HEK293 (cell line): ENCODE results near the gene RGL2.

Experiments used
- ATF2 ChIP-seq: fragments of 450-650 bp; formaldehyde crosslinking; IDR thresholded peaks from 2 replicates; pipeline ENCODE4 v1.5.1; 2016; ENCODE audit warnings: missing biosample characterization, missing genetic modification characterization, low read depth
- BCL11B ChIP-seq: fragments of 450-650 bp; formaldehyde crosslinking; IDR thresholded peaks from 2 replicates; pipeline ENCODE4 v1.5.1; 2016; ENCODE audit warnings: low read depth, missing biosample characterization, missing genetic modification characterization
- BCL6B ChIP-seq: fragments of 450-650 bp; formaldehyde crosslinking; IDR thresholded peaks from 2 replicates; pipeline ENCODE4 v1.5.1; 2017; ENCODE audit warnings: missing biosample characterization, missing genetic modification characterization
- MEIS1 ChIP-seq: sonication (generic); formaldehyde crosslinking; IDR thresholded peaks from 2 replicates; pipeline ENCODE4 v1.8.1; 2022; ENCODE audit warnings: missing genetic modification reagents, mild to moderate bottlenecking, borderline replicate concordance
- OVOL3 ChIP-seq: fragments of 450-650 bp; formaldehyde crosslinking; IDR thresholded peaks from 2 replicates; pipeline ENCODE4 v1.5.1; 2016; ENCODE audit warnings: missing biosample characterization, missing genetic modification characterization
- SCRT1 ChIP-seq: fragments of 450-650 bp; formaldehyde crosslinking; IDR thresholded peaks from 2 replicates; pipeline ENCODE4 v1.5.1; 2016; ENCODE audit warnings: missing biosample characterization, missing genetic modification characterization, borderline replicate concordance
- SP7 ChIP-seq: fragments of 450-650 bp; formaldehyde crosslinking; IDR thresholded peaks from 2 replicates; pipeline ENCODE4 v1.5.1; 2016; ENCODE audit warnings: missing biosample characterization, missing genetic modification characterization
- ZFP3 ChIP-seq: fragments of 450-650 bp; formaldehyde crosslinking; IDR thresholded peaks from 2 replicates; pipeline ENCODE4 v1.5.1; 2016; ENCODE audit warnings: low read depth, missing biosample characterization, missing genetic modification characterization
- ZFP41 ChIP-seq: fragments of 450-650 bp; formaldehyde crosslinking; IDR thresholded peaks from 2 replicates; pipeline ENCODE4 v1.5.1; 2016; ENCODE audit warnings: missing biosample characterization, missing genetic modification characterization, borderline replicate concordance
- ZNF133 ChIP-seq: fragments of 450-650 bp; formaldehyde crosslinking; IDR thresholded peaks from 2 replicates; pipeline ENCODE4 v1.5.1; 2016; ENCODE audit warnings: missing biosample characterization, missing genetic modification characterization
- ZNF146 ChIP-seq: fragments of 450-650 bp; formaldehyde crosslinking; IDR thresholded peaks from 2 replicates; pipeline ENCODE4 v1.5.1; 2016; ENCODE audit warnings: missing biosample characterization, missing genetic modification characterization
- ZNF155 ChIP-seq: fragments of 450-650 bp; formaldehyde crosslinking; IDR thresholded peaks from 2 replicates; pipeline ENCODE4 v1.5.1; 2016; ENCODE audit warnings: missing biosample characterization, missing genetic modification characterization
- ZNF223 ChIP-seq: fragments of 450-650 bp; formaldehyde crosslinking; IDR thresholded peaks from 2 replicates; pipeline ENCODE4 v1.5.1; 2016; ENCODE audit warnings: missing biosample characterization, missing genetic modification characterization
- ZNF248 ChIP-seq: fragments of 450-650 bp; formaldehyde crosslinking; IDR thresholded peaks from 2 replicates; pipeline ENCODE4 v1.5.1; 2017; ENCODE audit warnings: missing biosample characterization, missing genetic modification characterization
- ZNF394 ChIP-seq: fragments of 450-650 bp; formaldehyde crosslinking; IDR thresholded peaks from 2 replicates; pipeline ENCODE4 v1.5.1; 2016; ENCODE audit warnings: missing biosample characterization, missing genetic modification characterization, mild to moderate bottlenecking, moderate library complexity, borderline replicate concordance
- ZNF530 ChIP-seq: fragments of 450-650 bp; formaldehyde crosslinking; IDR thresholded peaks from 2 replicates; pipeline ENCODE4 v1.5.1; 2016; ENCODE audit warnings: low read depth, missing biosample characterization, missing genetic modification characterization
- ZNF544 ChIP-seq: fragments of 450-650 bp; formaldehyde crosslinking; IDR thresholded peaks from 2 replicates; pipeline ENCODE4 v1.5.0; 2017; ENCODE audit warnings: missing biosample characterization, missing genetic modification characterization
- ZNF571 ChIP-seq: fragments of 450-650 bp; formaldehyde crosslinking; IDR thresholded peaks from 2 replicates; pipeline ENCODE4 v1.5.0; 2017; ENCODE audit warnings: missing biosample characterization, missing genetic modification characterization
- ZNF623 ChIP-seq: fragments of 450-650 bp; formaldehyde crosslinking; IDR thresholded peaks from 2 replicates; pipeline ENCODE4 v1.5.1; 2016; ENCODE audit warnings: missing biosample characterization, missing genetic modification characterization
- ZSCAN30 ChIP-seq: fragments of 450-650 bp; IDR thresholded peaks from 2 replicates; pipeline ENCODE4 v1.5.1; 2018; ENCODE audit warnings: missing biosample characterization, mild to moderate bottlenecking, missing genetic modification characterization, moderate library complexity
- ZSCAN4 ChIP-seq: fragments of 450-650 bp; formaldehyde crosslinking; IDR thresholded peaks from 2 replicates; pipeline ENCODE4 v1.5.1; 2017; ENCODE audit warnings: missing biosample characterization, missing genetic modification characterization
- TF ChIP-seq, protein P1 (sequence below): fragments of 450-650 bp; formaldehyde crosslinking; IDR thresholded peaks from 2 replicates; pipeline ENCODE4 v1.5.1; 2016; ENCODE audit warnings: missing biosample characterization, missing genetic modification characterization
- TF ChIP-seq, protein P2 (sequence below): IDR thresholded peaks from 2 replicates; pipeline ENCODE4 v1.6.1; 2011; ENCODE audit warnings: mild to moderate bottlenecking, low read depth, low read length, borderline replicate concordance
- TF ChIP-seq, protein P3 (sequence below): fragments of 450-650 bp; formaldehyde crosslinking; IDR thresholded peaks from 2 replicates; pipeline ENCODE4 v1.5.1; 2016; ENCODE audit warnings: missing biosample characterization, missing genetic modification characterization
- TF ChIP-seq, protein P4 (sequence below): fragments of 450-650 bp; formaldehyde crosslinking; IDR thresholded peaks from 2 replicates; pipeline ENCODE4 v1.5.1; 2016; ENCODE audit warnings: missing biosample characterization, missing genetic modification characterization
- TF ChIP-seq, protein P5 (sequence below): fragments of 450-650 bp; formaldehyde crosslinking; IDR thresholded peaks from 2 replicates; pipeline ENCODE4 v1.5.1; 2016; ENCODE audit warnings: missing biosample characterization, missing genetic modification characterization

Gene RGL2

DNA sequence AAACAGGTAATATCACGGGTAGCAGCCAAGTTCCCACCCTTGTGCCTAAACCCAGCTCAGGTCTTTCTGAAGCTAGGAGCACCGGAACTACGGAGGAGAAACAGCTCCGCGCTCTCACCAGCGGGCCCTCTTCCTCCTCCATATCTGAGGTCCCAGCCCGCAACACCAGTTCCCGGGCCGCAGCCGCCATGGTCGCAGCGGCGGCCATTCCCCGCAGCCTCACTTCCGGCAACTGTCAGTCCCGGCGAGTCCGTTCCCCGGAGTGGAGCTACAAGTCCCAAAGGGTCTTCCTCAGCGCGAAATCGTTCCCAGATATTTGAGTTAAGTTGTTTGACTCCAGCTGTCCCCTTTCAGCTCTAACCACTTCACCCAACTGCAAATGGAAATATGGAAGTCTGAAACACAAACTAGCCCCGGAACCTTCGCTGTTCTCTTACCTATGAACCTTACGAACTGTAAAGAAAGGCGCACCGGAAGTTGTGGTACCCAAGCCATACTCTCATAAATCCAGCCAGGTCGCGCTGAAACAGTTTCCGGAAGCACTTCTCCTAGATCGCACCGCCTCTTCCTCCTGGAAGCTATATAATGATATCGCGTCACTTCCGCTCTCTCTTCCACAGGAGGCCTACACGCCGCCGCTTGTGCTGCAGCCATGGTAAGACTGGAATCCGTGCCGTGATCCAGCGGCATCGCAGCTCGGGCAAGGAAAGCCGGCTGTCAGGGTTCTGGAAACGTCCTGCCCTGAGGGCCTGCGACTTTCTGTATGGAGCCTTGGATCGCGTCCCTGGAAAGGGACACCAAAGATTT lies 27.1 kb downstream of the RGL2 start, which contains the start of the genes RPS18 and VPS52 (continued):
- TF ChIP-seq, protein P1, sequence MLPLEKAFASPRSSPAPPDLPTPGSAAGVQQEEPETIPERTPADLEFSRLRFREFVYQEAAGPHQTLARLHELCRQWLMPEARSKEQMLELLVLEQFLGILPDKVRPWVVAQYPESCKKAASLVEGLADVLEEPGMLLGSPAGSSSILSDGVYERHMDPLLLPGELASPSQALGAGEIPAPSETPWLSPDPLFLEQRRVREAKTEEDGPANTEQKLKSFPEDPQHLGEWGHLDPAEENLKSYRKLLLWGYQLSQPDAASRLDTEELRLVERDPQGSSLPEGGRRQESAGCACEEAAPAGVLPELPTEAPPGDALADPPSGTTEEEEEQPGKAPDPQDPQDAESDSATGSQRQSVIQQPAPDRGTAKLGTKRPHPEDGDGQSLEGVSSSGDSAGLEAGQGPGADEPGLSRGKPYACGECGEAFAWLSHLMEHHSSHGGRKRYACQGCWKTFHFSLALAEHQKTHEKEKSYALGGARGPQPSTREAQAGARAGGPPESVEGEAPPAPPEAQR (tag by site-specific recombination): peak; percentile 89
- TF ChIP-seq SCRT1: no peak; the same call in 1 of the 2 replicates
- no peak for TF ChIP-seq ZNF133 (tag by site-specific recombination)
- TF ChIP-seq OVOL3: peak; percentile 13; the same call in 1 of the 2 replicates
- TF ChIP-seq ZNF223 (tag by site-specific recombination): no peak
- TF ChIP-seq ZNF155 (tag by site-specific recombination): no peak
- peak; percentile 27; the same call in 1 of the 2 replicates for TF ChIP-seq BCL11B (tag by site-specific recombination)
- TF ChIP-seq, protein P2, sequence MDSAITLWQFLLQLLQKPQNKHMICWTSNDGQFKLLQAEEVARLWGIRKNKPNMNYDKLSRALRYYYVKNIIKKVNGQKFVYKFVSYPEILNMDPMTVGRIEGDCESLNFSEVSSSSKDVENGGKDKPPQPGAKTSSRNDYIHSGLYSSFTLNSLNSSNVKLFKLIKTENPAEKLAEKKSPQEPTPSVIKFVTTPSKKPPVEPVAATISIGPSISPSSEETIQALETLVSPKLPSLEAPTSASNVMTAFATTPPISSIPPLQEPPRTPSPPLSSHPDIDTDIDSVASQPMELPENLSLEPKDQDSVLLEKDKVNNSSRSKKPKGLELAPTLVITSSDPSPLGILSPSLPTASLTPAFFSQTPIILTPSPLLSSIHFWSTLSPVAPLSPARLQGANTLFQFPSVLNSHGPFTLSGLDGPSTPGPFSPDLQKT: 0 out of 2 replicates have a peak, but pooled peaks have one; percentile 15
- TF ChIP-seq ZNF571 (tag by site-specific recombination): no peak
- TF ChIP-seq, protein P3, sequence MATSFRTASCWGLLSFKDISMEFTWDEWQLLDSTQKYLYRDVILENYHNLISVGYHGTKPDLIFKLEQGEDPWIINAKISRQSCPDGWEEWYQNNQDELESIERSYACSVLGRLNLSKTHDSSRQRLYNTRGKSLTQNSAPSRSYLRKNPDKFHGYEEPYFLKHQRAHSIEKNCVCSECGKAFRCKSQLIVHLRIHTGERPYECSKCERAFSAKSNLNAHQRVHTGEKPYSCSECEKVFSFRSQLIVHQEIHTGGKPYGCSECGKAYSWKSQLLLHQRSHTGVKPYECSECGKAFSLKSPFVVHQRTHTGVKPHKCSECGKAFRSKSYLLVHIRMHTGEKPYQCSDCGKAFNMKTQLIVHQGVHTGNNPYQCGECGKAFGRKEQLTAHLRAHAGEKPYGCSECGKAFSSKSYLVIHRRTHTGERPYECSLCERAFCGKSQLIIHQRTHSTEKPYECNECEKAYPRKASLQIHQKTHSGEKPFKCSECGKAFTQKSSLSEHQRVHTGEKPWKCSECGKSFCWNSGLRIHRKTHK (tag by site-specific recombination): no peak
- TF ChIP-seq MEIS1 (CRISPR knock-in tag): no peak
- TF ChIP-seq ZSCAN30: no peak; the same call in none of the 2 replicates
- TF ChIP-seq ZNF544 (tag by site-specific recombination): no peak
- TF ChIP-seq ZNF623 (tag by site-specific recombination): no peak; the same call in 1 of the 2 replicates
- TF ChIP-seq ZFP41: no peak
- TF ChIP-seq BCL6B: no peak
- TF ChIP-seq, protein P4, sequence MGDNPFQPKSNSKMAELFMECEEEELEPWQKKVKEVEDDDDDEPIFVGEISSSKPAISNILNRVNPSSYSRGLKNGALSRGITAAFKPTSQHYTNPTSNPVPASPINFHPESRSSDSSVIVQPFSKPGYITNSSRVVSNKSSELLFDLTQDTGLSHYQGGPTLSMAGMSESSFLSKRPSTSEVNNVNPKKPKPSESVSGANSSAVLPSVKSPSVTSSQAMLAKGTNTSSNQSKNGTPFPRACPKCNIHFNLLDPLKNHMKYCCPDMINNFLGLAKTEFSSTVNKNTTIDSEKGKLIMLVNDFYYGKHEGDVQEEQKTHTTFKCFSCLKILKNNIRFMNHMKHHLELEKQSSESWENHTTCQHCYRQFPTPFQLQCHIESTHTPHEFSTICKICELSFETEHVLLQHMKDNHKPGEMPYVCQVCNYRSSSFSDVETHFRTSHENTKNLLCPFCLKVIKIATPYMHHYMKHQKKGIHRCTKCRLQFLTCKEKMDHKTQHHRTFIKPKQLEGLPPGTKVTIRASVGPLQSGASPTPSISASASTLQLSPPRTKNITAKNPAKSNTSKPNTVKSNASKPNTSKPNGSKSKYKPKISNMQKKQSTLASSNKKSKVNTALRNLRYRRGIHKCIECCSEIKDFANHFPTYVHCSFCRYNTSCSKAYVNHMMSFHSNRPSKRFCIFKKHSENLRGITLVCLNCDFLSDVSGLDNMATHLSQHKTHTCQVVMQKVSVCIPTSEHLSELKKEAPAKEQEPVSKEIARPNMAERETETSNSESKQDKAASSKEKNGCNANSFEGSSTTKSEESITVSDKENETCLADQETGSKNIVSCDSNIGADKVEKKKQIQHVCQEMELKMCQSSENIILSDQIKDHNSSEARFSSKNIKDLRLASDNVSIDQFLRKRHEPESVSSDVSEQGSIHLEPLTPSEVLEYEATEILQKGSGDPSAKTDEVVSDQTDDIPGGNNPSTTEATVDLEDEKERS (tag by site-specific recombination): peak; percentile 87
- TF ChIP-seq, protein P5, sequence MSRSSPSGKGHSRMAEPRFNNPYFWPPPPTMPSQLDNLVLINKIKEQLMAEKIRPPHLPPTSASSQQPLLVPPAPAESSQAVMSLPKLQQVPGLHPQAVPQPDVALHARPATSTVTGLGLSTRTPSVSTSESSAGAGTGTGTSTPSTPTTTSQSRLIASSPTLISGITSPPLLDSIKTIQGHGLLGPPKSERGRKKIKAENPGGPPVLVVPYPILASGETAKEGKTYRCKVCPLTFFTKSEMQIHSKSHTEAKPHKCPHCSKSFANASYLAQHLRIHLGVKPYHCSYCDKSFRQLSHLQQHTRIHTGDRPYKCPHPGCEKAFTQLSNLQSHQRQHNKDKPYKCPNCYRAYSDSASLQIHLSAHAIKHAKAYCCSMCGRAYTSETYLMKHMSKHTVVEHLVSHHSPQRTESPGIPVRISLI (tag by site-specific recombination): no peak
- TF ChIP-seq ZNF530: 0 out of 2 replicates have a peak, but pooled peaks have one; percentile 8
- peak; percentile 95 for TF ChIP-seq SP7 (tag by site-specific recombination)
- 0 out of 2 replicates have a peak, but pooled peaks have one; percentile 5 for TF ChIP-seq ATF2
- TF ChIP-seq ZNF146 (tag by site-specific recombination): no peak
- TF ChIP-seq ZNF248 (tag by site-specific recombination): no peak
- TF ChIP-seq ZNF394 (tag by site-specific recombination): peak; percentile 73
- TF ChIP-seq ZSCAN4: peak; percentile 39
- no peak for TF ChIP-seq ZFP3 (tag by site-specific recombination)
